GM19239 (cell line): ENCODE data around the gene DOCK4.

Experiments
- DNase-seq: peaks from one replicate; pipeline ENCODE4 v3.0.0; 2011; ENCODE audit warnings: low spot score; ENCODE audit not compliant: insufficient read length
- FAIRE-seq: peaks from 2 replicates; lab custom pipeline; 2011; peaks lifted over from hg19 to GRCh38; lab: Jason Lieb, UNC

DOCK4 gene

DNA sequence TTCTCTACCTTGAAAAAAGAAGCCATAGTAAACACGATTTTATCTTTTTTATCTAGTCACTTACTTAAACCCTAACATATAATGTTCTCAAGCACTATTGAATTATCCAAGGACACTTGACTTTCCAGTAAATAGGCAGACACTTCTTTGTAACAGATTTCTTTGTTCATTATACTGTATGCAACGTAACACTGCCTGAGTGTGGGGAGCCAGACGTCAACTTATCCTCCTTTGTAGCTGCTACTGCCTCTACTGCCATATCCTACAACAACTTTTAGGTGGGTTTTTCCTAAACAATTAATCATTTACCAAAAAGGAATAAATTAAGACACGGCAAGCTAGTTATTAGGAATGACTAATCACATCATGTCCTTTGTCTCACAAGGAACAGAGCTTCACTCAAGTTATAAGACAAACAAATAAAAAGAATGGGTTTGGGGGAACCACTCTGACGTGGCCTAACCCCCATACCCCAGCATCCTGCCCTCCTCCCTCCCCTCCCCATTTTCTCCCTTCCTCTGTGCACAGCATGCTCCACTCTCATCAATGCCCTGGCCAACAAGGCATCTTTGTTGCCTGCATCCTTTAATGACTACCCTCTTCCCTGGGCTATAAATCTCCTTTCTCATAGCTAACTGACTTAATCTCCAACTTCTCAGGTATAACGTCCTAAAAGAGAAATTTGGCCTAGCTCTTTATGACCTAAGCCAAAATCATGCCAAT lies 43.3 kb downstream of the DOCK4 start:
- DNase-seq, result no peak
- no peak for FAIRE-seq

GRCh38 chr7:112162142-112162766 lies 43.9 kb downstream of the DOCK4 start:
- DNase-seq, result no peak
- FAIRE-seq, result no peak

DNA sequence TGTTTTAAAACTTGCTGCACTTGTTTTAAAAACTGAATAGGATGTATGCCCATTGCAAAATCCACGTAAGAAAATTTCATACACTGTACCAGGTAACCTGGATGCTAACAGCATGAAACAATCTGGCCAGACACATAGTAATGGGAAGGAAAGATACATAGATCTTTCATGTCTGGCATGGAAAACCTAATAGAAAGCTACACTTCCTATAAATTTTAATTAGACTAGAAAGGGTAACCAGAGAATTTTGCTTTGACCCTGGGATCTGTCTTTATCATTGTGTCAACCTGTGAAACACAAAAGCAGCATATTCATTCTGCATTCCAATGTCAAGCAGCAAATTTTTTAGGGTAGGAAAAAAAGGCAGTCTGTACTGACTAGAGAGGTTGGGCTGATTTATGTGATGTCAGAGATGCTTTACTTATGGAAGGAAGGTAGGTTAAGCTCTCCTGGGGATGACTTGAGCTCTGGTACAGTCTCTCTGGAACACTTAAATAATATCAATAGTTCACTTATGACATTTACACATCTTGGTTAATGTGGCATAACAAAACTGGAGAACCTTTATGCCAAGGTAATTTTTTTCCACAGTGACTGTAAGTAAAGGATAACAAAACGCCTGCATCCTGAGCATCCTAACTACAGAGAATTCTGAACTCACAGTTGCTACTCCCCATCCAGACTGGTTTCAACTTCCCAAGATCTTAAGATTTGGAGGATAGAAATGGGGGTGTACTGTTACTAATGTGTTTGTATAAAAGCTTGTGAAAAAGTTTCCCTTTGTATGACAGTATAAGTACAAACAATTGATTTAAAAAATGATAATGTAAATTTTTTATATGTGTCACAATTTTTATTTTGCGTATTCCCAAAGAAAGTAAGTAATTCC lies 44.7 kb downstream of the DOCK4 start:
- DNase-seq (no peak), FAIRE-seq (no peak)

DNA sequence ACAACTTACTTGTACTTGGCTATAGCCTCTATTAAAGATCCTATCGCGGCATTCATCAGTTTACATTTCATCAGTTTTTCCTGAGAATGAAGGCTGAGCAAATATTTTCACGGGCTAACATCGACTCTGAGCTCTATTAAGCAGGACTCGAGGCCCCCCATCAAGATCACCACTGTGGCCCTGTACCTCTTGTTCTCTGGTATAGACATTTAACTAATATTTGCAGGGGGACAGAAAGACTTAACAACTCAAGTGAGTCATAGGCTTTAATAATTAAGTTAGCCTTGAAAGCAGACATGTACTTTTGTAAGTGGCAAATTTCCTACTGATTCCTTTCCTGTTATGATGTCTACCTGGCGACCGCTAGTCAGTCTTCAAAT lies 45.4 kb downstream of the DOCK4 start:
- DNase-seq (no peak), FAIRE-seq (no peak)

GRCh38 chr7:112160130-112160770 lies 45.9 kb downstream of the DOCK4 start:
- FAIRE-seq, result no peak

GRCh38 chr7:112159351-112159750 lies 46.8 kb downstream of the DOCK4 start:
- FAIRE-seq (no peak), DNase-seq (no peak)

More at GRCh38 chr7:112160130-112160770, 45.9 kb downstream of the DOCK4 start:
- DNase-seq, result no peak

DNA sequence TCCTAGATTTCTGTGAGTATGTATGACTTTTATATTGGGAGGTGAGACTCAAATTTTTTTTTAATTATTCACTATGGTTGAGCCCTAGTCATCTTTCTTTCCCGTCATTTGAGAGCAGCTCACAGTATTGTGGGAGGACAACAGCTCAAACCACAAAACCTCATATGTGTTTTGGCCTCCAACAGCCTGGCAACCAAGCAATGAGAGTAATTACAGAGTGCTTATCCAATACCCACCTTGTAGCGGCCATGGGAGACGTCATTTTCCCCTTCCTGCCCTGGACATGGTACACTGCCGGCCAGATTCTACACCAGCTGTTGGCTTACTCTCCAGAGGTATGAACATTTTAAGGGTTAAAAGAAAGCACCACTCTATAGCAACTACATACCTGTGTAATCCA lies 49.1 kb downstream of the DOCK4 start:
- no peak for DNase-seq
- FAIRE-seq, result no peak

GRCh38 chr7:112156412-112156811 lies 49.8 kb downstream of the DOCK4 start:
- DNase-seq (no peak), FAIRE-seq (no peak)

DNA sequence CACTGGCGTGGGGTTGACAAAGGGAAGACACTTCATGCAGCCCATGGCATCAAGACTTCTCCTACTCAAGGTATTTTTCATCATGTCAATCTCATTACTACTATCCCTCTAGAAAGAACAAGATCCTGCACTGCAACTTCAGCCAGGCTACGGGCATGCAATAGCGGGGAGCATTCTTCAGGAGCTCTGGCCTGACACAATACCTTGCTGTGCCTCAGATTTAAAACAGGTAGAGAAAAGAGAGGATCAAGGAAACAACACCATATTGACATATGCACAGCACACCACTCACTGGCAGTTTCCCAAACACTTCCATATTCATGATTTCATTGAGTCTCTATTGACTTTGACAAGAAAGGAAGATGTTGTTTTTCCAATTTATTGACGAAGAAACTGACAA lies 51.5 kb downstream of the DOCK4 start:
- FAIRE-seq (no peak), DNase-seq (no peak)

DNA sequence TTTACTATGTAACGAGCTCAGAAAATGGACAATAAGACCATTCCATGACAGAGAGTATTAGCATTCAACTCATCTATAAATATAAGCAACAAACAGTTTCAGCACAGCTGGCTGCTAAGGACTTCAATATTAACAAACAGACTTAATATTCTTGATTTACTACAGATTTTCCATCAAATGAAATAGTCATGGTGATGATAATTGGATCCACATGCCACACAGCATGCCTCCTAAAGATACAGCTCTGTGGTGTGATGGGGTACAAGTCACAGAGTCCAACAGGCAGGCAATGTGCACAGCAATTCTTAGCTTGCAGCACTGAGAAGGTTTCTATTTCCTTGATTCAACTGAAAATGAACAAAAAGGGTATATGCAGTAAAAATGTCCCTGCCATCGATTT lies 54.0 kb downstream of the DOCK4 start:
- FAIRE-seq, result no peak

DNA sequence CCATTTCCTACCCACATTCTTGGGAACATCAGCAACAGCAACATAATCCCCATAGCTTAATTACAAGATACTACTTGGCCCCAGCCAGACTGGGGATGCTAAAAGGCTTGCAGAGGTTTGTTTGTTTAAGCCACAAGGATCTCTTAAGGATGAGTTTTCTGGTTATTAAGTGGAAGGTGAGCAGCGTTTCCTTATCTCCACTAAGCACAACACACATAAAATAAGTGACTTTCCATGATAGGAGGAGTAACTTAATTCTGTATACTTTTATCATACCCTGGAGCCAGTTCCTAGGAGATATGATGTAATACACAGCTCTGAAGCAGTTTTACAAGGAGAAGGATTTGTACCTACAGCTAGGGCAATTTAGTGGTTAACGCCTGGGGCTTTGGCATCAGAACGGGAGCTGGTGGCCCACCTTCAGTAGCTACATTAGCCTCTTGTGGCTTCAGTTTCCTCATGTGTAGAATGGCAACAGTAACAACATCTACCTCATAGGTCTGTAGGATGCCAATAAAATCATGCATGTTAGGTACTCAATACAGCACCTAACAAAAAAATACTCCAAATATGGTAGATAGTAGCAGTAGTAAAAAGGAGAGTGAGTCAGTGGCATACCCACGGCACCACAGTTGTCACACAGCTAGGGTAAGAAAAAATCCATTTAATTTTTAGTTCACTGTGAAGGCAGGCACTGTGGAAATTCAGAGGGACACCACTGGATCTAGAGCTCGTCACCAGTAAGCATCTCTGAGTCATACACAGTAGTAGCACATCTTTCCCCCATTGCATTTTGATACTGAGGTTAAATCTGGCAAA lies 55.2 kb downstream of the DOCK4 start:
- FAIRE-seq, result no peak
- no peak for DNase-seq

More for the DNA sequence above, 54.0 kb downstream of the DOCK4 start:
- DNase-seq, result no peak

DNA sequence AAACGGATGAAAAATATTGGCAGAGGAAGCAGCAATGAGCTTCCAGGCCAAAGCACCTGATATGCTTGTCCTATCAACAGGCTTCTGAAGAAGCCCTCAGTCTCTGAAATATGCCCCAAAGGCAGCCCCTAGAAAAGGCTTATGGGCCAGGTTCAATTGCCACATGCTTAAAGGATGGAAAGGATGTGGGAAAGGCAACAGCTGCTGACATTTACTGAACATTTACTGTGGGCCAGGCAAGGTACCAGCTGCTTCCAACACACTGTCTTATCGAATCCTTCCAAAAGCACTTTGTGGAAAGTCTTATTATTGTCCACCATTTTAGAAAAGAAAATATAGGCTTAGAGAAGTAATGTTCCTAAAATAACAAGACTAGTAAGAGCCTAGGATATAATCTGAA lies 56.5 kb downstream of the DOCK4 start:
- DNase-seq (no peak), FAIRE-seq (no peak)

DNA sequence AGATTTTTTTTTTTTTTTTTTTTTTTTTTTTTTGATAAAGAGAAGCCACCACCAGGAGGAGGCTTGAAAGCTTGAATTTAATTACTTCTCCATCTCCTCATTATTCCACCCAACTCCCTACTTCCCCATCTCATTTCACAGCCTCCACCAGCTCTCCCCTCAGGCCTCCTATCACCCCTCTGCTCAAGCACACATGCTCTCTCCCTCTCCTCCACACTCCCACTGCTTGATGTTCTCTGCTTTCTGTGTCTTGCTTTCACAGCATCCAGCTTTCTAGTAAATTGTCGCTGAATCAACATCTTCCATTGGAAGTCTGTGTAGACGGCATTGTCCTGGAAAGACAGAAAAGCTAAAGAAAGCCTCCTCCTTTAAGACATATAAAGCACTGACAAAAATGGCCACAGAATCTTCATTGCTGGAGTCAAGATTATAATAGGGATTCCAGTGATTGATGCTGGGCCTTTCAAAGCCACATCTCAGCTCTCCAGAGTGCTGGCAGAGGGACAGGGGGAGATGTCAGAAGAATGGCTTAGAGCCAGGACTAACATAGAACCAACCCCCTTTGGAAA lies 58.3 kb downstream of the DOCK4 start:
- no peak for DNase-seq
- FAIRE-seq, result no peak

DNA sequence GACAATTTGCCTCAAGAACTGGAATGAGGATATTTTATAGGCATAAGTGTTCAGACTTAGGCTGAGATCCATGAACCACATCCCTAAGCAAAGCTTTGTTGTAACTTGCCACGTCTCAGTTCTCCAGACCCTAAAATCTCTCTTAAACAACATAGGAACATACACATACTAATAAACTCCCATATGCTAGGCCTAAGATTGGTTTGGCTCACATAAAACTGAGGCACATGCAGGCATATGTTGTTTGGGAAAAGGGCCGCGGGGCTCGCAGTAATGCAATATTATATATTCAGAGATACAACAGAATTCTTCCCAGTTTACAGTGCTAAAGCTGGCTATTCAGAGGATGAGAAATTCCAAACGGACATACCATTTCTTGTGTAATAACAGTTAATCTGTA lies 61.0 kb downstream of the DOCK4 start:
- FAIRE-seq (no peak), DNase-seq (no peak)

DNA sequence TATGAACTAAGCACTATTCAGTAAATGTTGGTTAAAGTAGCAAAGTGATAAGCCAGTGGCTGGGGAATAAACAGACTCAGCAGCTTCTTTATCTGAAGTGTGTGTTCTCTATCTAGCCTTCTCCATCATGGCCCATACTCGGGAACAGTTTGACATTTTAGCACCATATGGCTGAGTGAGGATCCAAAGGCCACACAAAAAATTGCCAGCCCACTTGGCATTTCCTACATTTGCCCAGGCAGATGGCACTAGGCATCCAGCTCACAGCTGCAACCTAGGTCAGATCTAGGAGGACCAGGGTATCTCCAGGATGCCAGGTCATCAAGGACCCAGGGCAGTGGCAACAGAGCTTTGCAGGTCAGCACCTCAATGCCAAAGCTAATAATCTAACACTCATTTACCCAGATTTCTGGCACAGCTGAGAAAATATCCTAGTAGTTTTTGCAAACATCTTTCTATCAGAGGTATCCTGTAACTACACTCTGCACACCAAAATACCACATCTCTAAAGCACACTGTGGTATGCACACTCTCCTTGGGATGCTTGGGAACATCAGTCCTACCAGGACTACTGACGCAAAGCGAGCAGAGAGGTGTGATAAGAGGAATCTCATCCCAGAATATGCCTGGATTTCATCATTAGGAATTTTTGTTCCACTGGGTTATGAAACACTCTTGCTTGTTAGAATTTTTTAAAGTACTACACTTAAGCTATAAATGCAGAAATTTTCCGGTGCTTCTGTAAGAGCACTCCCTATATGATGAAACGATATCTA lies 61.7 kb downstream of the DOCK4 start:
- DNase-seq, result no peak
- FAIRE-seq, result no peak

GRCh38 chr7:112143582-112143981 lies 62.6 kb downstream of the DOCK4 start:
- no peak for DNase-seq

GRCh38 chr7:112143136-112143535 lies 63.1 kb downstream of the DOCK4 start:
- FAIRE-seq (no peak), DNase-seq (no peak)

More at GRCh38 chr7:112143582-112143981, 62.6 kb downstream of the DOCK4 start:
- FAIRE-seq, result no peak

DNA sequence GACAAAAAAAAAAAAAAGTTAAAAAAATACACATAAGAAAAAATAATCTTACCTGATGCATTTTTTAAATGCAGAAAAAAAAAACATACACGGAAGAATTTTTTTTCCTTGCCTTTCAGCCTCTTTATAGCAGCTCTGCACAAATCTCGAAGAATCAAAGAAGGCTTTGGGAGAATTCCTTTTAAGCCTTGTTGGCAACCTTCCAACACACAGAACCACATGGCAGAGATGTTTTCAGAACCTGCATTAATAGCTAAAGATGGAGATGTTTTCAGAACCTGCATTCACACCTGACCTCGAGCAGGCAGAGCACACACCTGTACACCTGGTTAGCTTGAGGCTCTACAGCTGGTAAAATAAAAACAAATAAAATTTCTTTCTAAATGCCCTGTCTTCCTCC lies 65.6 kb downstream of the DOCK4 start:
- DNase-seq (no peak), FAIRE-seq (no peak)

DNA sequence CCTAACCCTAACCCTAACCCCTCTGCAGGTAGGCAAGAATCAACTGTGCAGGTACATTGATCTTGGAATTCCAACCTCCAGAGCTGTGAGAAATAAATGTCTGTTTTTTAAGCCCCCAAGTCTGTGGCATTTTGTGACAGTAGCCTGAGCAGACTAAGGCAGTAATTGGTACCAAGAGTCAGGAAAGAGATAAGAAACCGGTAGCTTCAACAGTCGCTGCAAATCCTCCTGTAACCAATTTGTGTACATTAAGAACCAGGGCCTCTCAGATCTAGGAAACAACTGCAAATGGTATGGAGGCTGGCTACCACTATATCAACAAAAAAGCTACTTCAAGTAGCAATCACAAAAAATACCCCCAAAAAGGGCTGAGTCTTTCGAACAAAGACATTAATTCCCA lies 67.3 kb downstream of the DOCK4 start:
- DNase-seq (no peak), FAIRE-seq (no peak)
